ENCODE measurements around the gene SH2D1A.

DNA sequence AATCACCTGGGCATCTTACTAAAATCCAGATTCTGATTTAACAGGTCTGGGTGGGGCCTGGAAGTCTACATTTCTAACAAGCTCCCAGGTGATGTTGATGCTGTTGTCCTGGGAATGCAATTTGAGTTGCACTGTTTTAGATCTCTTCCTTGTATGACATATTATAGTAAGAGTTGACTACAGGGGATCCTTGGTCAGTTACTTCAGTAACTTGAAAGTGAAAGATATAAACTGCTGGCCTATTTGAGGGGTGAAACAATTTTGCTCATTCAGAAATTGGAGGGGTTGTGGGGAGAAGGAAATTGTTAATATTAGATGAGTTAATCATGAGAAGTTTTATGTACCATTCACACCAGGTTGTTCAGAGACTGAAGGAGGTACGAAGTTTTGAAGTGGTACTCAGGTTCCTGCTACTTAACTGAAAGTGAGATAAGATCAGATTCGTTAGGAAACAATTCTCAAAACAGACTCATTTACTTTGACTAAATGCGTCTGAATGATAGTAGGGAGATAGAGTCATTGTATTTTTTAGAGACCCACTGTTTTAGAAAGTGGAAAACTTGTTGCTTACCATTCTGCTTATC lies 12.5 kb downstream of the SH2D1A start:
- TF ChIP-seq, protein P1, sequence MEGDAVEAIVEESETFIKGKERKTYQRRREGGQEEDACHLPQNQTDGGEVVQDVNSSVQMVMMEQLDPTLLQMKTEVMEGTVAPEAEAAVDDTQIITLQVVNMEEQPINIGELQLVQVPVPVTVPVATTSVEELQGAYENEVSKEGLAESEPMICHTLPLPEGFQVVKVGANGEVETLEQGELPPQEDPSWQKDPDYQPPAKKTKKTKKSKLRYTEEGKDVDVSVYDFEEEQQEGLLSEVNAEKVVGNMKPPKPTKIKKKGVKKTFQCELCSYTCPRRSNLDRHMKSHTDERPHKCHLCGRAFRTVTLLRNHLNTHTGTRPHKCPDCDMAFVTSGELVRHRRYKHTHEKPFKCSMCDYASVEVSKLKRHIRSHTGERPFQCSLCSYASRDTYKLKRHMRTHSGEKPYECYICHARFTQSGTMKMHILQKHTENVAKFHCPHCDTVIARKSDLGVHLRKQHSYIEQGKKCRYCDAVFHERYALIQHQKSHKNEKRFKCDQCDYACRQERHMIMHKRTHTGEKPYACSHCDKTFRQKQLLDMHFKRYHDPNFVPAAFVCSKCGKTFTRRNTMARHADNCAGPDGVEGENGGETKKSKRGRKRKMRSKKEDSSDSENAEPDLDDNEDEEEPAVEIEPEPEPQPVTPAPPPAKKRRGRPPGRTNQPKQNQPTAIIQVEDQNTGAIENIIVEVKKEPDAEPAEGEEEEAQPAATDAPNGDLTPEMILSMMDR (optimal IDR thresholded peaks at IDR 0.05 in 1 of 3, IDR thresholded peaks at IDR 0.05 in 1 of 3, conservative IDR thresholded peaks at IDR 0.05 in 1 of 3; ENCODE audit: extremely low read depth in 1 of 3, insufficient read depth in 2 of 3, low read length in 3 of 3): no peak
- no peak for TF ChIP-seq EZH2 (IDR thresholded peaks at IDR 0.05; ENCODE audit: low read length)
